NCI-H774 (cell line): ENCODE data around the gene WDR13.
"Not testable (repeated sequence)": the region's sequence is repeated elsewhere in the genome, so short reads cannot be mapped to it uniquely, and the experiment has no call there.

ENCODE experiments used
- DNase-seq: peaks from one replicate; lab custom pipeline; 2025; lab: John Stamatoyannopoulos, UW

Gene WDR13

GRCh38 chrX:48595929-48596328 lies 1.4 kb upstream of the WDR13 start:
- no peak for DNase-seq

GRCh38 chrX:48598614-48599013 lies 1.3 kb downstream of the WDR13 start:
- no peak for DNase-seq

GRCh38 chrX:48599341-48599740 lies 2.0 kb downstream of the WDR13 start:
- DNase-seq = no peak

- no peak for DNase-seq
Observed at GRCh38 chrX:48600226-48600625, 2.9 kb downstream of the WDR13 start.

GRCh38 chrX:48601741-48602394 lies 4.6 kb downstream of the WDR13 start:
- DNase-seq = no peak

GRCh38 chrX:48604701-48605100 lies 7.4 kb downstream of the WDR13 start:
- DNase-seq = no peak

GRCh38 chrX:48606091-48606490 lies 8.8 kb downstream of the WDR13 start:
- DNase-seq = no peak

GRCh38 chrX:48611703-48612102 lies 14.4 kb downstream of the WDR13 start:
- DNase-seq = no peak

DNA sequence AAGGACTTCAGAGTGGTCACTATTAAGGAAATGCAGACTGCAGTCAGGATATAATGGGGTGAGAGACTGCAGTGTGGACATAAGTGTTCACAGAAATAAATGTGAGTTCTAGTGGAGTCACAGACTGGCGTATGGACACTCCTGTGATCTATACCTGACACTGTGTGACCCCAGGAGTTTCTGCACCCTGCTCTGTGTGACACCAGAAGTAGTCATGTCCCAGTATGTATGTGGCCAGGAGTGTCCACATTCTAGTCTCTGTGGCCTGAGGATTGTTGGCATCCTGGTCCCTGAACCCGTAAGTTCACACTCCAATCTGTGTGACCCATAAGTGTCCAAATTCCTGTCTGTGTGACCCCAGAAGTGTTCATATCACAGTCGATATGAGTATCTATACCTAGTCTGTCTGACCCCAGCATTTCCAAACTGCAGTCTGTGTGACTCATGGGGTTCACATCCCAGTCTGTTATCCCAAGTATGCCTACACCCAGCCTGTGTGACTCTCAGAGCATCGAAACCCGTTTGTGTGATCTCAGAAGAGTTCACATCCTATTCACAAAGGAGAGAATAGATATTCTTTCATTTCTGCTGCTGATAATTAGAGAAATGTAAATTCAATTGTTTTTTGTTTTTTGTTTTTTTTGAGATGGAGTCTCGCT lies 16.3 kb downstream of the WDR13 start:
- no peak for DNase-seq

GRCh38 chrX:48616576-48616975 lies 19.3 kb downstream of the WDR13 start:
- DNase-seq = no peak

DNA sequence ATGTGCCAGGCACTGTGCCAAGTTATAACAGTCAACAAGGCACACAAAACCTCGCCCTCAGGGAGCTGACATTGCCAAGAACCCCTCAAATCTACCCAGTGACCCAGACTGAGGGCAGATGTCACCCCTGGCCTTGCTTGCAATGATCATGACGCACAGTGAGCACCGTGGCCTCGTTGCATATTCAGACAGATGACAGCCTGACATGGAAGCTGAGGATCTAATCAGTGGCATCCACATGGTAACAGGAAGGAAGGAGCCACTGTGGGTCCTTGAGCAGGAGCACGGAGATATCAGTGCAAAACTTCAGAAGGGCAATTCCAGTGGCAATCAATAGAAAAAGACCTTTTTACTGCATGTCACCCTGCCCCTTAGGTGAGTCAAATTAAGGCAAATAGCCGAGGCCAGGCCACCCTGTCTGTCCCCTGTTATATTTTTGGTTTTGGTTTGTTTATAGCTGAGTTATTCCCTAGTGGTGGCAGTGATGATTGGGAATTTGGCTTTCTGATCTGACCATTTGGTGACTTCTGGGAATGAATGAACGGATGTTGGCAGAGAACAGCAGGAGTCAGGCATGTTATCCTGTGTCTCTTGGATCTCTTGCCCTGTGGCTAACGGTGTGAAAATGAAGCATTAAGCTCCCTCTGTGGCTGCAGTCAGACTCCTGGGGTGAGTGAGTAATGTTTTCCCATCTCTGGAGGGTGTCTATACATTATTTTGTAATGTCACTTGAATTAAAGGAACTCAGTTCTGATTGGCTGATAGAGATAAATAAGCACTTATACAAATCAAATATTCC lies 20.4 kb downstream of the WDR13 start:
- DNase-seq = no peak

- DNase-seq = no peak
Observed at GRCh38 chrX:48626401-48627298, 29.4 kb downstream of the WDR13 start.

GRCh38 chrX:48631376-48632090 lies 34.2 kb downstream of the WDR13 start:
- peak; percentile 67 for DNase-seq

- DNase-seq = no peak
Observed at GRCh38 chrX:48632207-48632606, 34.9 kb downstream of the WDR13 start.

- no peak for DNase-seq
Observed at GRCh38 chrX:48636301-48636700, 39.0 kb downstream of the WDR13 start.

GRCh38 chrX:48636776-48637175 lies 39.5 kb downstream of the WDR13 start:
- DNase-seq = no peak

GRCh38 chrX:48645669-48646068 lies 48.4 kb downstream of the WDR13 start:
- DNase-seq = no peak

DNA sequence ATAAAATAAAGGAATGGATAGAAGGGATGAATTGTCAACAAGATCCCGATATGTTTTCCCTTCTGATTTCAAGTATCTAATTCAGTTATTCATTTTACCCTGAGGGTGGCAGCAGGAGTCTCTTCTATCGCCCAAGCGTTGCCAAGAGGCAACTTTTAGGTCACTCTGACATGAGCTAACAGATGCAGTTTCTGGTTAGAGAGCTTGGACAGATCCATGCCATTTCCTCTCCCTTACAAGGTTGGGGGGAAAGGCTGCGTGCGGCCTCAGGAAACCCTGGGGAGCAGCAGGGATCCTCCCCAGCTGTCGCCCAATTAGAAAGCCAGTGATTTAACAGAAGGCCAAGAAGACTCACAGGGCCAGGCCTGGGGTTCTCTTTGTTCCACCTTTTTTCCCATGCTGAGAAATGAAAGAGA lies 51.1 kb downstream of the WDR13 start:
- no peak for DNase-seq

DNA sequence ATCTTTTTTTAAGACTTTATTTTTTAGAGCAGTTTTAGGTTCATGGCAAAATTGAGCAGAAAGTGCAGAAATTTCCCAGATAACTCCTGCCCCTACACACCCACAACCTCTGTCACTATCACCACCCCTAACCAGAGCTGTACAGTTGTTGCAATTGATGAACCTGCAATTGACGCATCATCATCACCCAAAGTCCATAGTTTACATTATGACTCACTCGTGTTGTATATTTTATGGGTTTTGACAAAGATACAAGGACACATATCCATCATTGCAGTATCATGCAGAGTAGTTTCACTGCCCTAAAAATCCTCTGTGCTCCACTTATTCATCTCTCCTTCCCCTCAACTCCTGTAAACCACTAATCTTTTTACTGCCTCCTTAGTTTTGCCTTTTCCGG lies 51.8 kb downstream of the WDR13 start:
- DNase-seq = no peak

DNA sequence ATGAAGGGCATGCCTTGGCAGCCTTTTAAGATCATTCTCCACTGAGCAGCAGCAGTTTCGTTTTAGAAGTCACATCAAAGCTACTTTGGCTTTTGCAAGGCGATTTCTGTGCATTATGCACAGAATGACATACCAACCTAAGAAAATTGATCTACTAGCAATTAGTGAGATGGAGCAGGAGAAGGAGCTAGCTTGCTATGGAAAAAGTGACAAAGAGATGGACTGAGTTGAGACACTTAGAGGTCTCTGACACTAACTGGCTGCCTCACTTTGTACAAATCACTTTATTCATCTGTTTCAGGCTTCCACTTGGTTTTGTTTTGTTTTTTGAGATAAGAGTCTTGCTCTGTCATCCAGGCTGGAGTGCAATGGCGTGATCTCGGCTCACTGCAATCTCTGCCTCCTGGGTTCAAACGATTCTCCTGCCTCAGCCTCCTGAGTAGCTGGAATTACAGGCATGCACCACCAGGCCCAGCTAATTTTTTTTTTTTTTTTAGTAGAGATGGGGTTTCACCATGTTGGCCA lies 54.8 kb downstream of the WDR13 start:
- not testable (repeated sequence) for DNase-seq

DNA sequence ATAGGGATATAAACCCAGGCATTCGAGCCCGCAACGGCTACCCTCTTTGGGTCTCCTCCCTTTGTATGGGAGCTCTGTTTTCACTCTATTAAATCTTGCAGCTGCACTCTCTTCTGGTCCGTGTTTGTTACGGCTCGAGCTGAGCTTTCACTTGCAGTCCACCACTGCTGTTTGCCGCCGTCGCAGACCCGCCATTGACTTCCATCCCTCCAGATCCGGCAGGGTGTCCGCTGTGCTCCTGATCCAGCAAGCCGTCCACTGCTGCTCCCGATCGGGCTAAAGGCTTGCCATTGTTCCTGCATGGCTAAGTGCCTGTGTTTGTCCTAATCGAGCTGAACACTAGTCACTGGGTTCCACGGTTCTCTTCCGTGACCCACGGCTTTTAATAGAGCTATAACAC lies 57.5 kb downstream of the WDR13 start:
- DNase-seq = not testable (repeated sequence)
